SIG-M5 (cell line): ENCODE measurements around the gene SVIL.
"Not testable (repeated sequence)": the region's sequence is repeated elsewhere in the genome, so short reads cannot be mapped to it uniquely, and the experiment has no call there.

Experiments used
- DNase-seq: peaks from one replicate; lab custom pipeline; 2025; lab: John Stamatoyannopoulos, UW

SVIL gene

DNA sequence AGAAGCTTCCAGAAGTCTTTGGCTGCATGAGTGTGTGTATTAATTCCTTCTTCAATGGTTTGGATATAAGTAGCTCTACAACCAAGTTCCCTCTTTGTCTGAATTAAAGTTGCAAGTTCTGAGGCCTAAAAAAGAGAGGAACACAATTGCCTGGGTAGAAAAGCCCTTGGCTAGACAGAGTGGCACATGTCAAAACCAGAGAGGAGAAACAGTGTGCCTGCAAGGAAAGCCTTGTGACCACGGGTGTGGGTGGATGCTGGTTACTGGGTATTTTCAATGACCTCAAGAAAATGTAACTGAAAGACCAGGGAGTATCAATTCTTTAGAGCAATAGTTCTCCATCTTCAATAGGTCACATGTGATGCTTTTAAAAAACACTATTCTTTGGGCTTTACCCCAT is 148.3 kb downstream of the SVIL start:
- DNase-seq: no peak

DNA sequence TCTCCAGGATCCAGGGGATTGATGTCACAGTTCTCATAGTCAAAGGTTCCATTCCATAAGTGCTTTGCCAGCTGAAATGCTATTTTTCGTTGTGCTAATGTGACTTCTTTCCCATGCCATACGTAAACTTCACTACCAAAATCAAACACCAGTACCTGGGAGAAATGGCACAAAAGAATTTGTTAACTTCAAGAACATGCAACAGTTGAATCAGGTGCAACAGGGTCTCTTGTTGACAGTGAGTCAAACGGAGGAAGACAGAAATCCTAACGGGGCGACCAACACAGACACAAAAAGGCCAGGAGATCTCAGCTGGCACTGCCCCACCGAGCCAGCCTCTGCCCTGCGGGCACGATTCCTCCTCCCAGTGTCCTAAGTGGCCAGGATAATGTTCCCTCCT is 150.1 kb downstream of the SVIL start:
- DNase-seq: not testable (repeated sequence)

GRCh38 chr10:29482591-29483431 is 152.0 kb downstream of the SVIL start:
- DNase-seq: no peak

DNA sequence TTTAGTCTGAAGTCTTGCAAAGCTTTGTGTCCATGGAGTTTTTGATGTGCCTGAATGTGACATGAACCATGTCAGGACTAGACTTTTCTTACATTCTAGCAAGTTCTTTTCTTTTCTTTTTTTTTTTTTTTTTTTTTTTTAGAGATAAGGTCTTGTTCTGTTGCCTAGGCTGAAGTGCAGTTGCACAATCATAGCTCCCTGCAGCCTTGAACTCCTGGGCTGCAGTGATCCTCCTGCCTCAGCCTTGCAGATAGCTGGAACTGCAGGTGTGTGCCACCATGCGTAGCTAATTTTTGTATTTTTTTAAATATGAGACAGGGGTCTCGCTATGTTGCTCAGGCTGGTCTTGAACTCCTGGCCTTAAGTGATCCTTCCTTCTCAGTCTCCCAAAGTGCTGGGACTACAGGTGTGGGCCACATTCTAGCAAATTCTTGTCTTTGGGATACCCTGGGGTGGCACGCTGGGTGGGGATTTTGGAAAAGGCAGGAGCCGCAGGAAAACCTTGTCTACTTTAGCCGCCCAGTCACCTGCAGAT is 152.8 kb downstream of the SVIL start:
- no peak for DNase-seq

DNA sequence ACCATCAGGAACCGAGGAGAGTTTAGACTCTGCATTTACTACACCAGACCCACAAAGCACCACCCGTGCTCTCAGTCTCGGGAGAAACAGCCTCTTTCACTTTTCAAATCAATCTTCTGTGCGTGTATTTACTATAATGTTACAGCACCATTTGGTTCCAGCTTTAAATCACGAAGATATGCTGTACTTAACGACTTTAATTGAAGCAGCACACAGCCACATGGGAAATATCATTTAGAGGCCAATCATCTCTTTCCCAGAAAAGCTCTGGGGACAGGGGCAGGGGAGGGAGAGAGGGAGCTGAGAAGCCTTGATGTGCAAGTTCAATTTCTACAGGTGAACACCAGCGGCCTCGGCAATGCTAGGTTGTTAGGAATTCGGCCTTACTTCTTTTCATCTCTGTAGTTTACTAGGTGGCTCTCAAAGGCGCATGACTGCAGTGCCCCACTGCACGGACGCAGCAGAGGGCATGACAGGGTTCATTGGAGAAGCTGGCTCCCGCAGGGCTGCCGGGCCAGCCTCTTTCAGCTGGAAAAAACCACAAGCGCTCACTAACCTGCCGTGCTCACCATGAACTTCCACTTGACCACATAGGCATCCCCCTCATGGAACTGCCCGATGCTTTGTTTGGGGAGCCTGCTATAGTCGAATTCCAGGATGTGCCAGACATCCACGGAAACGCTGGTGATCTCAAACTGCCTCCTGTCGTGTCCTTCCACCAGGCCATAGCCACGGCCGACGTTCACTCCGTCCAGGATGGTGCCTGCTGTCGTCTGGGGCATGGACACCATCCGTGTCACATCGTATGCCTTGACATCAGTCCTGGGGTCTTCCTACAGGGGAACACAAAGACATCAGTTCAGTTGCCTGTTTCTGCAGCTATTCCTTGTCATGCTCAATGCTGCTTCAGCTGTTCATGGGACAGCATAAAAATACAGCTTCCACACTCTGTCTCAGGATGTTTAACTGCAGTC is 154.5 kb downstream of the SVIL start:
- DNase-seq: no peak

GRCh38 chr10:29479081-29479925 is 155.5 kb downstream of the SVIL start:
- DNase-seq: no peak

DNA sequence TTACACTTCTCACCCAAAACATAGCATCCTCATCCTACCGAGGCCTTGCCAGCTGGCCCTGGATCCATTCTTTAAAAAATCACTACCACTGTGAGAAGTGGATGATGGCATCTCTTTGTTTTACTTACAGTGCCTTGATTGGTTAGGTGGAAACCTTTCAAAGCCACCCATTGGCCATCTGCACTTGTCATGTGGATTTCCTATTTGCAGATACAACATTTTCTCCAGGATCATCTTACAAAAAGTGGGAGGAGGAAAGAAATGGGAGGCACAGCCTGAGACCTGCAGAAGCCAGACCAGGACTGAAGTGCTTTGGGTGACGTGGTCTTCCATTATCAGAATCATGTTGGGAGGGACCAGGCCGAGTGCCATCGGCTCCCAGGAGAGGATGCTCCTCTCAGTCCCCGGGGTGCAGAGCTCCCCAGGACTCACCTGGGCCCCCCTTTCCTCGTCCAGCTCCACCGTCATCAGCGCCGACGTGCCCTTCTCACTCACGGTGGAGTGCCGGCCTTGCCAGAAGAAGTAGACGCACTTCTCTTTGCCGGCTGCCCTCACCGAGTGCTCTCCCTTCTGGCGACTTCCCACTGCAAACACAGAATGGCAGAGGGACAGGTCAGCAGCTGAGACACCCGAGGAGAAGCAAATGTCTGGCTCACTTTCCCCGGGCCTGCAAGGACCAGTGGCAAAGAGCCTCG is 161.2 kb downstream of the SVIL start:
- DNase-seq: no peak

DNA sequence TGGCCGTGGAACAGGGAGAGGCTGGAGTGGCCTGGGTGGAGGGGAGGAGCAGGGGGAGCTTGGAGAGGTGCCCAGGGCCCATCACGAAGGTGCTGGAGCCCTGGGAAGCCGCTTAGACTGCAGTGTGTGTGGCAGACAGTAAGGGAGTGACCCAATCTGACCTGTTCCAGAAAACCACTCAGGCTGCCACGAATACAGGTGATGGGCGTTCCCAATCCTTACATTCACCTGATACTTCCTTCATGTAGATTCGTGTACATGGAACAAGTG is 161.7 kb downstream of the SVIL start:
- no peak for DNase-seq

DNA sequence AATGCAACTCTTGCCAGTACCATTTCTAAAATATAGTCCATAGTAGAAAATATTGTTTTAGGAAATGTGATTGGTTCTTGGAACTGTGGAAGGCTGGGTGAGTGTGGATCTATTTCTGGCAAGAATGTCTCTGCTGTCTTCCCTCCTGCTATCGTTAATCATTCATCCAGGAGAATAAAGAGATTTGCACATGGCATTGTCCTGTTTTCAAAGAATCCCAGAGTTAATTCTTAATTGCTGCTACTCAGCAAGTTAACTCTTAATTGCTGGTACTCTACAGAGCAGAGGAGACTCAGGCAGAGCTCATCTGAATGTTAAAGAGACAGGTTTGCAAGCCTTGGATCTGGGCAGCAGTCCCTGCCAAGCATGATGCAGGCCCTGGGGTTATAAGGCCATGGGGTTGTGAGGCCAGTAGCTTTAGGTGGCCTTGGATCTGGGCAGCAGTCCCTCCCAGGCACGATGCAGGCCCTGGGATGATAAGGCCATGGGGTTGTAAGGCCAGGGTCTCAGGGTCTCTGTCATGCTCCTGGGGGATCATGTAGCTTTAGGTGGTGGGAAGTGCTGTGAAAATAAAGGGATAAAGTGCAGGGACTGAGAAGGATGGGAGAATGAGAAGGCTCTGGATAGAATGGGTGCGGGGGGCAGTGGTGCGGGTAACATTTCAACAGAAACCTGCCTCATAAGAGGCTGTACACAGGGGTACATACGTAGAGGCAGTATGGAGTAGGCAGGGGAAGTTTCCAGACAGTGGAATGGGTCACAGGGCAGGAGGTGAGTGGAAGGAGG is 162.3 kb downstream of the SVIL start:
- DNase-seq: no peak

DNA sequence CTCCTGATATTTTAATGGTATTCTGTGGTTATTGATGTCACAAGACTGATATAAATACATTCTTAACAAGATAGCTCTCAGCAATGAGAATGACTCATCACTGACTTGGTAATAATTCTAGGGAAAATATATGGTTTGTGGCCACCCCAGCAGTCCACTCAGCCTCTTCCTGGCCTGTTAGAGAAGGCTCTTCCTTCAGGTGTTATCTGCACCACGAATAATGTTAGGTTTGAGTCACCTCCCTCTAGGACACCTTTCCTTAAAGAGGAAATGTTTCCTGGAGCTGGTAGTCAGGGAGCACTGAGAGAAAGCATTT is 163.3 kb downstream of the SVIL start:
- DNase-seq: no peak

GRCh38 chr10:29470843-29471543 is 163.8 kb downstream of the SVIL start:
- no peak for DNase-seq

- DNase-seq: no peak
These were observed 164.4 kb downstream of the SVIL start for GRCh38 chr10:29470355-29470705.

GRCh38 chr10:29469481-29470354 is 165.1 kb downstream of the SVIL start:
- no peak for DNase-seq

DNA sequence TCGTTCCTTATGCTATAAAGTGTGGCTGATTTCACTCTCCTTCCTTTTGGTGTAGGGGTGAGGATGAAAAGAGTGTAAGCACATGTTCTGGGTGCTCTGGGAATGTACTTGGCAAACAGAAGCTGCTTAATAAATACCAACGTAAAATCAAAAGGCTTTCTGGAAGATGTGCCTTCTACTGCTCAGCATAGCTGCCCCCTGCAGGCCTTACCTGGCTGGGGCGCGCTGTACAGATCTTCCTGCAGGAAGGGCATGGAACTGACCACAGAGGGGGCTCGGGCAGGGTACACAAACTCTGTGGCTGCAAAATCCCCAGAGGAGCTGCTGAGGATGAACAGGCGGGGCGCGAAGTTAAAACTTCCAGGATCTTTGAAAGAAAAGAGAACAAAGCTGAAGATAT is 169.4 kb downstream of the SVIL start:
- DNase-seq: no peak

GRCh38 chr10:29464671-29465171 is 170.1 kb downstream of the SVIL start:
- DNase-seq: not testable (repeated sequence)

- DNase-seq: no peak
These were observed 173.7 kb downstream of the SVIL start for GRCh38 chr10:29461042-29461441.

GRCh38 chr10:29458190-29458589 is 176.6 kb downstream of the SVIL start:
- DNase-seq: not testable (repeated sequence)

DNA sequence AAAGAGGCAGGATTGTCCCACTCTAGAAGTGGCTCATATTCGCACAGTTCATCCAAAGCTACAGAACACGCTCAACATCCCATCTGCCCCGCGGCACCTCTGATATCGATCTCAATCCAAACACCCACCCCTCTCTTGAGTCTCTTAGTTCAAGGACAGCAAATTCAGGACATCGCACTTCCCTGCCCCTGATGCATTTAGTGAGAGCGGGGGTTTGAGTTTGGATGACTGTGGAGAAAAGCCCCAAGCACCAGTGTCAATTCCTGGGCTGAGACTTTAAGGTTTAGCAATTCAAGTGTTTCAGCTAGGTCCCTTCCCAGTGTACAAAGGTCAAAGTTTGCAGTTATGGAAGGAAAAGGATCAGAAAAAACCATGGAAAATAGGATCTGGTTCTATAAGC is 179.7 kb downstream of the SVIL start:
- DNase-seq: no peak

DNA sequence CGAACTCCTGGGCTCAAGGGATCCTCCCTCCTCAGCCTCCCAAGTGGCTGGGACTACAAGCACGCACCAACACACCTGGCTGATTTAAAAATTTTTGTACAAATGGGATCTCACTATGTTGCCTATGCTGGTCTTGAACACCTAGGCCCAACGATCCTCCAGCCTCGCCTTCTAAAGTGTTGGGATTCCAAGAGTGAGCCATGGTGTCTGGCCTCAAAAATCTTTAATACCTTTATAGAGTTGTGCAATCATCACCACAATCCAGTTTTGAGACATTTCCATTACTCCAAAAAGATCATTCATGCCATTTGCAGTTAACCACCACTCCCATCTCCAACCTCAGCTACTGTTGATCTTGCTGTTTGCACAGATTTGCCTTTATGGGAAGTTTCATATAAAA is 180.5 kb downstream of the SVIL start:
- no peak for DNase-seq
